ENCODE results near the gene ZGPAT. TPM values are rescaled to one million over a fixed set of nuclear protein-coding genes. Genes with fewer than 3 reads are reported as not detected.

Gene ZGPAT
- total and polyA plus RNA-seq, 9 of the 15 experiments (the other 6 are each of a cell fraction or from before 2014, with no cell fraction given), result 0.14 to 26.6 (median 7.4) TPM

GRCh38 chr20:63698739-63699465 is 8.9 kb upstream of the ZGPAT start (continued):
- TF ChIP-seq, protein P1, sequence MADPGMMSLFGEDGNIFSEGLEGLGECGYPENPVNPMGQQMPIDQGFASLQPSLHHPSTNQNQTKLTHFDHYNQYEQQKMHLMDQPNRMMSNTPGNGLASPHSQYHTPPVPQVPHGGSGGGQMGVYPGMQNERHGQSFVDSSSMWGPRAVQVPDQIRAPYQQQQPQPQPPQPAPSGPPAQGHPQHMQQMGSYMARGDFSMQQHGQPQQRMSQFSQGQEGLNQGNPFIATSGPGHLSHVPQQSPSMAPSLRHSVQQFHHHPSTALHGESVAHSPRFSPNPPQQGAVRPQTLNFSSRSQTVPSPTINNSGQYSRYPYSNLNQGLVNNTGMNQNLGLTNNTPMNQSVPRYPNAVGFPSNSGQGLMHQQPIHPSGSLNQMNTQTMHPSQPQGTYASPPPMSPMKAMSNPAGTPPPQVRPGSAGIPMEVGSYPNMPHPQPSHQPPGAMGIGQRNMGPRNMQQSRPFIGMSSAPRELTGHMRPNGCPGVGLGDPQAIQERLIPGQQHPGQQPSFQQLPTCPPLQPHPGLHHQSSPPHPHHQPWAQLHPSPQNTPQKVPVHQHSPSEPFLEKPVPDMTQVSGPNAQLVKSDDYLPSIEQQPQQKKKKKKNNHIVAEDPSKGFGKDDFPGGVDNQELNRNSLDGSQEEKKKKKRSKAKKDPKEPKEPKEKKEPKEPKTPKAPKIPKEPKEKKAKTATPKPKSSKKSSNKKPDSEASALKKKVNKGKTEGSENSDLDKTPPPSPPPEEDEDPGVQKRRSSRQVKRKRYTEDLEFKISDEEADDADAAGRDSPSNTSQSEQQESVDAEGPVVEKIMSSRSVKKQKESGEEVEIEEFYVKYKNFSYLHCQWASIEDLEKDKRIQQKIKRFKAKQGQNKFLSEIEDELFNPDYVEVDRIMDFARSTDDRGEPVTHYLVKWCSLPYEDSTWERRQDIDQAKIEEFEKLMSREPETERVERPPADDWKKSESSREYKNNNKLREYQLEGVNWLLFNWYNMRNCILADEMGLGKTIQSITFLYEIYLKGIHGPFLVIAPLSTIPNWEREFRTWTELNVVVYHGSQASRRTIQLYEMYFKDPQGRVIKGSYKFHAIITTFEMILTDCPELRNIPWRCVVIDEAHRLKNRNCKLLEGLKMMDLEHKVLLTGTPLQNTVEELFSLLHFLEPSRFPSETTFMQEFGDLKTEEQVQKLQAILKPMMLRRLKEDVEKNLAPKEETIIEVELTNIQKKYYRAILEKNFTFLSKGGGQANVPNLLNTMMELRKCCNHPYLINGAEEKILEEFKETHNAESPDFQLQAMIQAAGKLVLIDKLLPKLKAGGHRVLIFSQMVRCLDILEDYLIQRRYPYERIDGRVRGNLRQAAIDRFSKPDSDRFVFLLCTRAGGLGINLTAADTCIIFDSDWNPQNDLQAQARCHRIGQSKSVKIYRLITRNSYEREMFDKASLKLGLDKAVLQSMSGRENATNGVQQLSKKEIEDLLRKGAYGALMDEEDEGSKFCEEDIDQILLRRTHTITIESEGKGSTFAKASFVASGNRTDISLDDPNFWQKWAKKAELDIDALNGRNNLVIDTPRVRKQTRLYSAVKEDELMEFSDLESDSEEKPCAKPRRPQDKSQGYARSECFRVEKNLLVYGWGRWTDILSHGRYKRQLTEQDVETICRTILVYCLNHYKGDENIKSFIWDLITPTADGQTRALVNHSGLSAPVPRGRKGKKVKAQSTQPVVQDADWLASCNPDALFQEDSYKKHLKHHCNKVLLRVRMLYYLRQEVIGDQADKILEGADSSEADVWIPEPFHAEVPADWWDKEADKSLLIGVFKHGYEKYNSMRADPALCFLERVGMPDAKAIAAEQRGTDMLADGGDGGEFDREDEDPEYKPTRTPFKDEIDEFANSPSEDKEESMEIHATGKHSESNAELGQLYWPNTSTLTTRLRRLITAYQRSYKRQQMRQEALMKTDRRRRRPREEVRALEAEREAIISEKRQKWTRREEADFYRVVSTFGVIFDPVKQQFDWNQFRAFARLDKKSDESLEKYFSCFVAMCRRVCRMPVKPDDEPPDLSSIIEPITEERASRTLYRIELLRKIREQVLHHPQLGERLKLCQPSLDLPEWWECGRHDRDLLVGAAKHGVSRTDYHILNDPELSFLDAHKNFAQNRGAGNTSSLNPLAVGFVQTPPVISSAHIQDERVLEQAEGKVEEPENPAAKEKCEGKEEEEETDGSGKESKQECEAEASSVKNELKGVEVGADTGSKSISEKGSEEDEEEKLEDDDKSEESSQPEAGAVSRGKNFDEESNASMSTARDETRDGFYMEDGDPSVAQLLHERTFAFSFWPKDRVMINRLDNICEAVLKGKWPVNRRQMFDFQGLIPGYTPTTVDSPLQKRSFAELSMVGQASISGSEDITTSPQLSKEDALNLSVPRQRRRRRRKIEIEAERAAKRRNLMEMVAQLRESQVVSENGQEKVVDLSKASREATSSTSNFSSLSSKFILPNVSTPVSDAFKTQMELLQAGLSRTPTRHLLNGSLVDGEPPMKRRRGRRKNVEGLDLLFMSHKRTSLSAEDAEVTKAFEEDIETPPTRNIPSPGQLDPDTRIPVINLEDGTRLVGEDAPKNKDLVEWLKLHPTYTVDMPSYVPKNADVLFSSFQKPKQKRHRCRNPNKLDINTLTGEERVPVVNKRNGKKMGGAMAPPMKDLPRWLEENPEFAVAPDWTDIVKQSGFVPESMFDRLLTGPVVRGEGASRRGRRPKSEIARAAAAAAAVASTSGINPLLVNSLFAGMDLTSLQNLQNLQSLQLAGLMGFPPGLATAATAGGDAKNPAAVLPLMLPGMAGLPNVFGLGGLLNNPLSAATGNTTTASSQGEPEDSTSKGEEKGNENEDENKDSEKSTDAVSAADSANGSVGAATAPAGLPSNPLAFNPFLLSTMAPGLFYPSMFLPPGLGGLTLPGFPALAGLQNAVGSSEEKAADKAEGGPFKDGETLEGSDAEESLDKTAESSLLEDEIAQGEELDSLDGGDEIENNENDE (IDR thresholded peaks at IDR 0.05; ENCODE audit: low read depth, low read length), result no peak
- TF ChIP-seq ARNT (IDR thresholded peaks at IDR 0.05), result no peak
